ENCODE data around the gene TUBB.

DNA sequence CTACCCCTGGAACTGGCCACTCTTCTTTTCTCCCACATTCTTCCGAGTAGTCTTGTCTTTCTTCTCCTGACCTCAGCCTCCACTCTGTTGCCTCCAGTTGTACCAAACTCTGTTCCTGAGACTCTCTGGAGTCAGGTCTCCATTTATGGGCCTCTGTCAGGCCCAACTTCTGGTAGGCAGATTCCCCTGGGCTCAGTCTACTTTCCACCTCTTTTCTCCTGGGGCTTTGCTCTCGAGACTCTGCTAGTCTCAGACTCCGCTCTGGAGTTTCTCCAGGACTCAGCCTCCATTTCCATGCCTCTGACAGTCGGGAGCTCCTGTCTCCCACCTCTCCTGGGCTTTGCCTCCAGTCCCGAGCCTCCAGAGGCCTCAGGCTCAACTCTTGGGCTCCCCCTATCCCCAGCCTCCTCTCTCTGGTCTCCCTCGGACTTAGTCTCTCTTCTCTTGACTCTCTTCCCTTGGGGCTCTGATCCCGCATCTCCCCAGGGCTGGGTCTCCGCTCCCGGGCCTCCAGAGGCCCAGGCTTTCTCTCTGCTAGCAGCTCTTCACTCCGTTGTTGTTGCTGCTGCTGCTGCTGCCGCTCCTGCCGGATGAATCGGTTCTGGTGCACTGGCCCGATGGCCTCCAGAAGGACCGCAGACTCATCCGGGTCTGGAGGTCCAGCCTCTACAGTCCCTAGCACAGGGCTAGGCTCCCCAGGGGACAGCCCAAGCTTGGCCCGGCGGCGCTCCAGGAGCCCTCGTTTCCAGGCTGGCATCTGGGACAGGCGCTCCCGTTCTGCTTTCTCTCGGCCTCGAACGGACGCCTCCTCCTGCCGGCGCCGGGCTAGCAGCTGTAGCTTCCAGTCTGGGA, 34.8 kb upstream of the TUBB start:
- TF ChIP-seq POLR2A (IDR thresholded peaks at IDR 0.05; ENCODE audit: low read depth, low read length) (no peak), POLR2AphosphoS5 (IDR thresholded peaks at IDR 0.05; ENCODE audit: insufficient read depth, low read depth, low read length) (no peak), EZH2 (IDR thresholded peaks at IDR 0.05; ENCODE audit: borderline replicate concordance, low read depth, low read length, severe bottlenecking) (no peak), MYC (IDR thresholded peaks at IDR 0.05; ENCODE audit: low read depth, low read length) (no peak), MAX (IDR thresholded peaks at IDR 0.05; ENCODE audit: insufficient read depth, insufficient read length) (no peak), FOS (IDR thresholded peaks at IDR 0.05; ENCODE audit: borderline replicate concordance, insufficient read depth, low read length) (no peak)
- TF ChIP-seq, protein P1, sequence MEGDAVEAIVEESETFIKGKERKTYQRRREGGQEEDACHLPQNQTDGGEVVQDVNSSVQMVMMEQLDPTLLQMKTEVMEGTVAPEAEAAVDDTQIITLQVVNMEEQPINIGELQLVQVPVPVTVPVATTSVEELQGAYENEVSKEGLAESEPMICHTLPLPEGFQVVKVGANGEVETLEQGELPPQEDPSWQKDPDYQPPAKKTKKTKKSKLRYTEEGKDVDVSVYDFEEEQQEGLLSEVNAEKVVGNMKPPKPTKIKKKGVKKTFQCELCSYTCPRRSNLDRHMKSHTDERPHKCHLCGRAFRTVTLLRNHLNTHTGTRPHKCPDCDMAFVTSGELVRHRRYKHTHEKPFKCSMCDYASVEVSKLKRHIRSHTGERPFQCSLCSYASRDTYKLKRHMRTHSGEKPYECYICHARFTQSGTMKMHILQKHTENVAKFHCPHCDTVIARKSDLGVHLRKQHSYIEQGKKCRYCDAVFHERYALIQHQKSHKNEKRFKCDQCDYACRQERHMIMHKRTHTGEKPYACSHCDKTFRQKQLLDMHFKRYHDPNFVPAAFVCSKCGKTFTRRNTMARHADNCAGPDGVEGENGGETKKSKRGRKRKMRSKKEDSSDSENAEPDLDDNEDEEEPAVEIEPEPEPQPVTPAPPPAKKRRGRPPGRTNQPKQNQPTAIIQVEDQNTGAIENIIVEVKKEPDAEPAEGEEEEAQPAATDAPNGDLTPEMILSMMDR (IDR thresholded peaks at IDR 0.05; ENCODE audit: extremely low read depth in 1 of 2, insufficient read depth in 1 of 2, low read depth in 1 of 2, low read length in 2 of 2) = peak; percentile 20 to 50
